SKM-1 (cell line): ENCODE results near the gene SLC25A23.
A peak's percentile ranks its signal among the peaks of the same experiment; 100 is the strongest.
"Not testable (repeated sequence)": the region's sequence is repeated elsewhere in the genome, so short reads cannot be mapped to it uniquely, and the experiment has no call there.

Experiments
- DNase-seq: peaks from one replicate; lab custom pipeline; 2025; ENCODE audit not compliant: unreplicated experiment; lab: John Stamatoyannopoulos, UW

Gene SLC25A23

GRCh38 chr19:6406401-6406800 lies 53.2 kb downstream of the SLC25A23 start:
- no peak for DNase-seq

GRCh38 chr19:6402837-6403608 lies 56.6 kb downstream of the SLC25A23 start:
- no peak for DNase-seq

GRCh38 chr19:6402058-6402457 lies 57.5 kb downstream of the SLC25A23 start:
- DNase-seq: no peak

GRCh38 chr19:6400062-6400944 lies 59.3 kb downstream of the SLC25A23 start:
- not testable (repeated sequence) for DNase-seq

GRCh38 chr19:6396305-6396704 lies 63.3 kb downstream of the SLC25A23 start:
- DNase-seq: no peak

GRCh38 chr19:6394831-6395230 lies 64.8 kb downstream of the SLC25A23 start:
- DNase-seq: no peak

- DNase-seq: peak; percentile 40
Observed at GRCh38 chr19:6393983-6394412, 65.6 kb downstream of the SLC25A23 start.

GRCh38 chr19:6393074-6393982 lies 66.3 kb downstream of the SLC25A23 start, which contains the start of gene GTF2F1:
Gene GTF2F1 (minus strand): TSS chr19:6393164. CDS start chr19:6392995, 169 bp downstream.
- peak; percentile 83 for DNase-seq

GRCh38 chr19:6392221-6393073 lies 67.1 kb downstream of the SLC25A23 start:
- no peak for DNase-seq
